ENCODE results near the gene GOLGA2.

The GOLGA2 gene

GRCh38 chr9:128211186-128211980, 64.4 kb downstream of the GOLGA2 start:
- no peak for DNase-seq

- no peak for DNase-seq
Observed at GRCh38 chr9:128208946-128209669, 66.7 kb downstream of the GOLGA2 start.

- DNase-seq, result no peak
Observed at GRCh38 chr9:128208386-128208785, 67.4 kb downstream of the GOLGA2 start.

GRCh38 chr9:128206916-128207910, 68.6 kb downstream of the GOLGA2 start:
- no peak for DNase-seq

- no peak for DNase-seq
Observed at GRCh38 chr9:128206484-128206883, 69.3 kb downstream of the GOLGA2 start.

All from SHP77 treated with DMSO at 0.1 percent for 48 hours (cell line).